ENCODE data around the gene TRIM49D1. TPM values are rescaled to one million over a fixed set of nuclear protein-coding genes. Genes with fewer than 3 reads are reported as not detected.
"Not testable (repeated sequence)": the region's sequence is repeated elsewhere in the genome, so short reads cannot be mapped to it uniquely, and the experiment has no call there.

Gene TRIM49D1, protein sequence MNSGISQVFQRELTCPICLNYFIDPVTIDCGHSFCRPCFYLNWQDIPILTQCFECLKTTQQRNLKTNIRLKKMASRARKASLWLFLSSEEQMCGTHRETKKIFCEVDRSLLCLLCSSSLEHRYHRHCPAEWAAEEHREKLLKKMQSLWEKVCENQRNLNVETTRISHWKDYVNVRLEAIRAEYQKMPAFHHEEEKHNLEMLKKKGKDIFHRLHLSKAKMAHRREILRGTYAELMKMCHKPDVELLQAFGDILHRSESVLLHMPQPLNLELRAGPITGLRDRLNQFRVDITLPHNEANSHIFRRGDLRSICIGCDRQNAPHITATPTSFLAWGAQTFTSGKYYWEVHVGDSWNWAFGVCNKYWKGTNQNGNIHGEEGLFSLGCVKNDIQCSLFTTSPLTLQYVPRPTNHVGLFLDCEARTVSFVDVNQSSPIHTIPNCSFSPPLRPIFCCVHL
- total RNA-seq (2014; rRNA removed; shearing (Covaris generic)): 0.17 TPM in 1 of 2 replicates, not detected in the other
- not detected in 2 replicates for polyA plus RNA-seq (2014; cell fraction: nucleus; rRNA removed)

DNA sequence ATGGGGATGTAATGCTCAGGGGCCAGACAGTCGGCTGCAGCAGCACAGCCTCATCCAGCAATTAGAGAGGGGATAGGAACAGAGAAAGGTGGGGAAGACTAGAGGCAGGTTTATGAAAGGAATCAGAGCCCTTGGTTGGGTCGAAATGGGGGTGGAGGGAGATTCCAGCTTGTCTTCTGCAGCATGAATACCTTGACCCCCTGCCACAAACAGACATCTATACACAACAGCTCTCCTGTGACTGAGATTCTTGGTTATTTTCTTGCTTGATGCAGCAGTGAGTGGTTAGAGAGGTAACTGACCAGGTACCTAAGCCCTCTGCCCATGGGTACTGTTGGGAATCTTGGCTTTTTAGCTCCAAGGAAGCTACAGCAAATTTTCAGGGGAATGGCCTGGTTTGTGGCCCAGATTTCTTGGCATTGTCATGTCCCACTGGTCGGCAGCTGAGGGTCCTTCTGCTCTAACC, at the start of gene TRIM49D1:
TRIM49D1 (minus strand) TSS at position 51 of the 466 bp plus-strand sequence. CDS start 4,535 bp downstream, outside the sequence.
- no peak for DNase-seq (ENCODE audit: extremely low read depth, low read depth)

DNA sequence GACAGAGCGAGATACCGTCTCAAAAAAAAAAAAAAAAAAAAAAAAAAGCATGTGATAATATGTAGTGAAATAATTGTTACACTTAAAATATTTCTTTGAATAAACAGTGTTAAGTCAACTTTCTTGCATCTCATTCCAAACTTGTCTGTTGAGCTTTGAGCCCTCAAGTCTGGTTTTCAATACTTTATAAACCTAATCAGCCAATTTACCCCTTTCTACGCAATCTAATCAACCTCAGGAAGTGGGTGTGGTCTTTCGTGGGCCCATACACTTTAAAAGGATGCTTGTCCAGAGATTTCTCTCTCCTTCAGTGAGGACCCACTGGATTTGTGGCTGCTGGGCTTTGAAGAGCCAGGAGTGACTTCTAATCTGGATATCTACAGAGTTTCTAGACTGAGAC, 43.7 kb upstream of the TRIM49D1 start, which contains the start of gene TRIM64:
TRIM64 (plus strand) TSS at position 301 of the 400 bp plus-strand sequence. CDS start 2,467 bp downstream, outside the sequence.
- not testable (repeated sequence) for DNase-seq (ENCODE audit: extremely low read depth, low read depth)

DNA sequence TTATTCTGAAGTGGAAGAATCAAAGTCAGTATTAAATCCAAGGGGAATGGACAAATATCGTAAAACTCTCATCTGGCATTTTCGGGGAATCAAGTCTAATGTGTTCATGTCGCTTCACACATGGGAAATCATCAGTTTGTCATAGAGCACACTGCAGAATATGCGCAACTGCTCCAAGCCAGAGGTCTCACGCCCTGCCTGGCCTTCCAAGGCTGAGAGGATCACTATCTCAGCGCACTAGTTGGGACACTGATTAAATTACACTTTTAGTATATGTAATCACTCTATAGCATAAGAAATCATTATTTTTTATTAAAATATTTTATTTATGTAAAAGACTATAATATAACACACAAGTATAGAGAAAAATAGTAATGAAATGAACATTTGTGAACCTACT, 38.8 kb upstream of the TRIM49D1 start:
- DNase-seq (ENCODE audit: extremely low read depth, low read depth): not testable (repeated sequence)

DNA sequence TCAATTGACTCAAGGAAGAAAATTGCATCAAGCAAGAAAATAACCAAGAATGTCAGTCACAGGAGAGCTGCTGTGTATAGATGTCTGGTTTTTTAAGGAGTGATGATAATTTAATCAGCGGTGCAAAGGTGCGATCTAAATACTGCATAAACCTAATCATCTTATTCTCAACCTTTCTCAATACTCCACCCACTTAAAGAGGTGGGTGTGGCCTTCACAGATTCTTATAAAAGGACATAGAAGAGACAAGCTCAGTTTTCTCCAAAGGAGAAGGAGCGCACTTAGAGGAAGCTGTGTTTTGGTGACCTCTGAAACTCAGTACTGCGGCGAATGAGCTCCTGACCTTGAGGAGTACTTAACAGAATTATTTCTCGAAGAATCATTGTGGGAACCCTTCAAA, 1.7 kb upstream of the TRIM49D1 start, which contains the start of gene TRIM49D2:
TRIM49D2 (plus strand) TSS at position 301 of the 400 bp plus-strand sequence. CDS start 2,698 bp downstream, outside the sequence.
- DNase-seq (ENCODE audit: extremely low read depth, low read depth): not testable (repeated sequence)

DNA sequence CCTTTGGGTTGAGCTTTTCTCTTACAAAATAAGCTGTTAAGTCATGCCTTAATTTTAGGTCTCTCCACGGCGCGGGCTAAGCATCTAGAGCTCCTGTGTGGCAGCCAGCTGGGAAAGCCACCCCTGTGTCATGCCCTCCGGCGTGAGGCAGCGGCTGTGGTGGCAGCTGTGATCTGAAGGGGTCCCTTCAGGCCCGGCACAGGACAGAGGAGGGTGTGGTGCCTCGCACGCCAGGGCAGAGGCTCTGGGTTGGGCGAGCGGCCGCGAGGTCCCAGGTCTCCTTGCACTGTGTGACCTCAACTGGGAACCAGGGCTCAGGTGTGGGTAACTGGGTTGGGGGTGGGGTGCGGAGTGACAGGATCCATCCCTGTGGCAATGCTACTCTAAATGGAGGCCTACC, 21.2 kb downstream of the TRIM49D1 start:
- not testable (repeated sequence) for DNase-seq (ENCODE audit: extremely low read depth, low read depth)

DNA sequence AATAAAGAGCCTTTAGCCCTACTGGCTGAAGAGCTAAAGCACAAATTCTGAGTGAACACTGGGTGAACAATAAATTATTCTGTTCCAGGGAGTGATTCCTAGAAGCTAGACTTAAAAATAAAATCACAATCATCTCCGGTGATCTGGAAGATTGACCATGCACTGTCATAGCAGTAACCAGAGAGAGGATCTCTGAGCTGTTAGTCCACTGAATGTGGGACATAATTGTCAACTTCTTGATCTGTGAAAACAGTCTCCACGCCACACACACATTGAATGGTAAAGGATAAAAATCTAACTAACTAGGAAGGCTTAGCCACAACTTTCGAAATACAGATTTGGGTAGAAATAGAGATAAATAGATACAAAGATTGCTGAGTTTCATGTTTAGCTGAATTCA, 28.8 kb downstream of the TRIM49D1 start:
- DNase-seq (ENCODE audit: extremely low read depth, low read depth): not testable (repeated sequence)

DNA sequence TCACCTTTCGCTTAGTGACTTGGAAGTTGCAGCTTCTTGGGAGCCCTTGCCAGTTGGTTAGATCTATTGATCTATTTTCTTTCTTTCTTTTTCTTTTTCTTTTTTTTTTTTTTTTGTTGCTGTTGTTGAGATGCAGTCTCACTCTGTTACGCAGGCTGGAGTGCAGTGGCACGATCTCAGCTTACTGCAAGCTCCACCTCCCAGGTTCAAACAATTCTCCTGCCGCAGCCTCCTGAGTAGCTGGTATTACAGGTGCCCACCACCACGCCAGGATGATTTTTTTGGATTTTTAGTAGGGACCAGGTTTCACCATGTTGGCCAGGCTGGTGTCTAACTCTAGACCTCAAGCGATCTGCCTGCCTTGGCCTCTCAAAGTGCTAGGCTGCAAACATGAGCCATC, 44.5 kb downstream of the TRIM49D1 start:
- not testable (repeated sequence) for DNase-seq (ENCODE audit: extremely low read depth, low read depth)

DNA sequence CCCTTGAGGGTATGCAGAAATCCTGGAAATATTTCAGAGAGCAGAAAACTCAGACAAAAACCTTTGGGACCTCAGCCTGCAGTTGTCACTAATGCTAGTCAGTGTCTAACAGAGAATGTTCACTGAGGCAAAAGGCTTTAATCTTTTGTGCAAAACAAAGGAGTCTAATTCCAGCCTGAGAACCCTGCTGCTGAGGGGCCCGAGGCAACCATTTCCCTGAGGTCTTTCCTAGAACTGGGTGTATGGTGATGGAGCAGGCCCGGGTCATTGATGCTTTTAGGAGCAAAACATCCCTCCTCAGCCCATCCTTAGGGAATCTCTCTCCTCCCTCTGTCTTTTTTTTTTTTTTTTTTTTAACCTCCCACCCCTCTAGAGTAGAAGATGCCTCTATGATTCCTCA, 49.5 kb downstream of the TRIM49D1 start:
- DNase-seq (ENCODE audit: extremely low read depth, low read depth): not testable (repeated sequence)

DNA sequence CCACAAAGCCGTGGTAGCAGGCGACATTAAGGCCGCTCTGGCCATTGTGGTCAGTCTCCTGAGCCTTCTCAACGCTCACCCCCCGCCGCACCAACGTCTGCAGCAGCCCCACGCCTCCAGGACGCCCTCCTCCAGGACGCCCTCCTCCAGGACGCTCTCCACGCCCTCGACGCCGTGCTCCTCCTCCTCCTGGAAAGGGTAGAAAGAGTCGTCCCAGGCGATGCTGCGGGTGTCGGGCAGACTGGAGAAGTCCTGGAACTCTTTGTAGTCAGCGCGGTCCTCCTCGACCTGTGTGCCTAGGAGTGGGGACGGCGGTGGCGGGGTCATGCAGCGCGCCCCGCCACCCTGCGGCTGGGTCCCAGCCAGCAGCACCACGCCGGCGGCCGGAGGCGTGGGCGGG, 56.8 kb downstream of the TRIM49D1 start:
- not testable (repeated sequence) for DNase-seq (ENCODE audit: extremely low read depth, low read depth)

DNA sequence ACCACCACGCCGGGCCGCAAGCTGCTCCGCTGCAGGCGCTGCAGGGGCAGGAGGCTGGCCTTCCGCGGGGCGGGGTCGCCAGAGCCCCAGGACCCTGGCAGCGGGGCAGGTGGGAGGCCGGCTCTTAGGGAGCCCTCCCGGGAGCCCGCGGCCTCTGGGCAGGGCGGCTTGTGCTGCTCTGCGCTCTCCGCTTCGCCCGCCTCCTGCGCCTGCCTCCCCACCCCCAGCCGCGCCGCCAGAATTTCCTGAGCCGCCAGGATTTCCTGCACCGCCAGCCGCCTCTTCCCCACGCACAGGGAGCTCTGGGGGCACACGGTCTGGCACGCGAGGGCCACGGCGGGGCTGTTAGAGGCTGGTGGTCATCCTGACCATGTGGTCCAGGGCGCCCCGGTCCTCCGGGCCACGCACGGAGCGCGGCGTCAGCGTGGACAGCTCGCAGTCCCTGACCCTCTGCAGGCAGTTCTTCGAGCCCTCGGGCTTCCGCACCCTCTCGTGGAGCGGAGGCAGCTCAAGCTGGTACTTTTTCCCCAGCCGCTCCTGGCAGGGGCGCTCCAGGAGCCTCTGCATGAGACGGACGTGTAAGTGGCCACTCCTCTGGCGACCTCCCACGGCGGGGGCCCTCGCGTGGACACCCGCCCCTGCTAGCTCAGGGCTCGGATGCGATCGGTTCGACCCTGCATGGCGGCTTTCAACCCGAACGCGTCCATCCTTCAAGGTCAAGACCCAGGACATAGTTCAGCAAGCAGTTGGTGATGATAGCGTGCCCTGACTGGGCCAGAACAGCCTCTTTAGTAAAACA, 57.9 kb downstream of the TRIM49D1 start:
- DNase-seq (ENCODE audit: extremely low read depth, low read depth): not testable (repeated sequence)

Small RNA genes lying within 50 kb of the gene (small RNA-seq; reads per million reads assigned to genes)
- gene AP004607.1: 0 reads per million in 2 experiments

Other genes starting within 250 kb of the TRIM49D1 start
- gene TRIM77, start 211.9 kb downstream of the TRIM49D1 start, total RNA-seq (2014; rRNA removed; shearing (Covaris generic)): not detected in 2 replicates
- not detected in 2 replicates for gene TRIM49, start 113.7 kb downstream of the TRIM49D1 start, total RNA-seq (2014; rRNA removed; shearing (Covaris generic))
- not detected in 2 replicates for gene TRIM64B, start 43.8 kb downstream of the TRIM49D1 start, total RNA-seq (2014; rRNA removed; shearing (Covaris generic))
- not detected in 2 replicates for gene TRIM49D2, start 1.8 kb upstream of the TRIM49D1 start, total RNA-seq (2014; rRNA removed; shearing (Covaris generic))
- not detected in 2 replicates for gene TRIM64, start 43.8 kb upstream of the TRIM49D1 start, total RNA-seq (2014; rRNA removed; shearing (Covaris generic))
- not detected in 2 replicates for gene TRIM49C, start 108.9 kb upstream of the TRIM49D1 start, total RNA-seq (2014; rRNA removed; shearing (Covaris generic))
- not detected in 2 replicates for gene UBTFL1, start 163.7 kb upstream of the TRIM49D1 start, total RNA-seq (2014; rRNA removed; shearing (Covaris generic))
- gene NAALAD2, start 212.4 kb upstream of the TRIM49D1 start, total RNA-seq (2014; rRNA removed; shearing (Covaris generic)): not detected in 2 replicates

All from NCI-H460 (cell line).